T-helper 9 cell (primary cell): ENCODE data around the gene PPFIA1.

Experiments used
- DNase-seq: peaks from one replicate; pipeline ENCODE4 v3.0.0-alpha.2; 2020

Gene PPFIA1

GRCh38 chr11:70299636-70300035 is 29.1 kb downstream of the PPFIA1 start:
- DNase-seq: no peak

- DNase-seq: no peak
Observed at GRCh38 chr11:70301191-70301590, 30.7 kb downstream of the PPFIA1 start.

- DNase-seq: no peak
Observed at GRCh38 chr11:70301721-70302418, 31.4 kb downstream of the PPFIA1 start.

GRCh38 chr11:70302419-70302752 is 31.9 kb downstream of the PPFIA1 start:
- no peak for DNase-seq

- no peak for DNase-seq
Observed at GRCh38 chr11:70303070-70303469, 32.6 kb downstream of the PPFIA1 start.

GRCh38 chr11:70304208-70304603 is 33.7 kb downstream of the PPFIA1 start:
- no peak for DNase-seq

GRCh38 chr11:70305501-70305900 is 35.0 kb downstream of the PPFIA1 start:
- no peak for DNase-seq

GRCh38 chr11:70306586-70307033 is 36.1 kb downstream of the PPFIA1 start:
- no peak for DNase-seq

GRCh38 chr11:70307176-70307575 is 36.7 kb downstream of the PPFIA1 start:
- no peak for DNase-seq

GRCh38 chr11:70311616-70312015 is 41.1 kb downstream of the PPFIA1 start:
- DNase-seq: no peak

GRCh38 chr11:70312401-70313357 is 42.2 kb downstream of the PPFIA1 start:
- no peak for DNase-seq

GRCh38 chr11:70313945-70314344 is 43.5 kb downstream of the PPFIA1 start:
- DNase-seq: no peak

GRCh38 chr11:70314730-70315129 is 44.2 kb downstream of the PPFIA1 start:
- no peak for DNase-seq

GRCh38 chr11:70315716-70316115 is 45.2 kb downstream of the PPFIA1 start:
- no peak for DNase-seq

- no peak for DNase-seq
Observed at GRCh38 chr11:70317581-70318305, 47.3 kb downstream of the PPFIA1 start.

GRCh38 chr11:70319396-70320076 is 49.0 kb downstream of the PPFIA1 start:
- no peak for DNase-seq

- no peak for DNase-seq
Observed at GRCh38 chr11:70322666-70323065, 52.2 kb downstream of the PPFIA1 start.

- DNase-seq: no peak
Observed at GRCh38 chr11:70323806-70324205, 53.3 kb downstream of the PPFIA1 start.

- DNase-seq: no peak
Observed at GRCh38 chr11:70324376-70325115, 54.1 kb downstream of the PPFIA1 start.

GRCh38 chr11:70325824-70326223 is 55.3 kb downstream of the PPFIA1 start:
- DNase-seq: no peak

- no peak for DNase-seq
Observed at GRCh38 chr11:70326365-70326811, 55.9 kb downstream of the PPFIA1 start.

GRCh38 chr11:70326833-70327232 is 56.3 kb downstream of the PPFIA1 start:
- DNase-seq: no peak
